Ascending aorta (tissue), 2 donors: ENCODE results near the gene CDC42BPA. TPM values are rescaled to one million over a fixed set of nuclear protein-coding genes. Genes with fewer than 3 reads are reported as not detected.
"Not testable (repeated sequence)": the region's sequence is repeated elsewhere in the genome, so short reads cannot be mapped to it uniquely, and the experiment has no call there.

Experiments
- DNase-seq, 2 donors: peaks; one replicate each; pipeline ENCODE4 v3.0.0-alpha.2; 2019; ENCODE audit warnings: low spot score in 2 of 2
- H3K27ac ChIP-seq, 2 donors: fragments of 200-600 bp; sonication (generic); one replicate each; pipeline ENCODE4 v1.5.1; 2016 to 2017; ENCODE audit warnings: mild to moderate bottlenecking in 1 of 2
- H3K27me3 ChIP-seq: fragments of 200-600 bp; sonication (generic); one replicate; pipeline ENCODE4 v1.5.1; 2017
- H3K36me3 ChIP-seq, 2 donors: fragments of 200-600 bp; sonication (generic); one replicate each; pipeline ENCODE4 v1.5.1; 2016
- H3K4me1 ChIP-seq, 2 donors: fragments of 200-600 bp; sonication (generic); one replicate each; pipeline ENCODE4 v1.5.1; 2016 to 2017; ENCODE audit warnings: mild to moderate bottlenecking in 1 of 2
- H3K4me3 ChIP-seq, 2 donors: fragments of 200-600 bp; sonication (generic); one replicate each; pipeline ENCODE4 v1.5.1; 2016 to 2017; ENCODE audit warnings: mild to moderate bottlenecking in 1 of 2
- H3K9me3 ChIP-seq, 2 donors: fragments of 200-600 bp; sonication (generic); one replicate each; pipeline ENCODE4 v1.5.1; 2016
- CTCF ChIP-seq, 3 experiments: fragments of 200-600 bp in 2 of 3; fragments of 450-650 bp in 1 of 3; sonication (generic) in 2 of 3; IDR thresholded peaks; one replicate each; pipeline ENCODE4 v1.5.1; 2016 to 2019; ENCODE audit warnings: antibody characterized with exemption in 3 of 3, mild to moderate bottlenecking in 1 of 3, moderate library complexity in 1 of 3
- intact Hi-C: fragments of 100-400 bp; cut with DNase I; formaldehyde crosslinking; loops from one replicate; pipeline ENCODE4 v1.15.1; 2023
- total RNA-seq: library from RNA; depleted of rRNA; stranded (reverse); fragments of >200 nt; gene quantifications from one replicate; pipeline ENCODE4 v1.1.0, GENCODE V29; 2016

Gene CDC42BPA
- total RNA-seq, 1 donor from 2014 or later: 56.9 TPM

- H3K27ac ChIP-seq: no peak overlapping the region
- DNase-seq: no peak
- H3K4me1 ChIP-seq: no peaks in the 10 kb centered on the region
- H3K27me3 ChIP-seq: no peaks in the 10 kb centered on the region
- intact Hi-C loops: no loop called here
- no peak overlapping the region for H3K4me3 ChIP-seq
- no peaks in the 10 kb centered on the region for H3K9me3 ChIP-seq
- peaks cover 4 to 21% of the 10 kb centered on the region in 2 donors for H3K36me3 ChIP-seq
- no peak for TF ChIP-seq CTCF (IDR thresholded peaks at IDR 0.05)
Observed at GRCh38 chr1:227002531-227003049, 315.7 kb downstream of the CDC42BPA start.

GRCh38 chr1:226999579-226999978, 318.7 kb downstream of the CDC42BPA start:
- H3K4me1 ChIP-seq, H3K4me3 ChIP-seq, H3K27me3 ChIP-seq, H3K9me3 ChIP-seq, H3K27ac ChIP-seq, intact Hi-C loops, DNase-seq: not testable (repeated sequence)
- H3K36me3 ChIP-seq: peaks cover 10 to 19% of the 10 kb centered on the region in 2 donors

- intact Hi-C loops: no loop called here
- no peak for DNase-seq
Observed at GRCh38 chr1:226995365-226996332, 322.6 kb downstream of the CDC42BPA start.

GRCh38 chr1:226994586-226995364, 323.5 kb downstream of the CDC42BPA start:
- no peak for DNase-seq
- H3K4me3 ChIP-seq: no peak overlapping the region
- TF ChIP-seq CTCF (IDR thresholded peaks at IDR 0.05): no peak
- H3K27ac ChIP-seq: no peak overlapping the region
- H3K36me3 ChIP-seq: peaks cover 17 to 21% of the 10 kb centered on the region in 2 donors
- H3K9me3 ChIP-seq: no peaks in the 10 kb centered on the region
- peaks cover 0 to 6% of the 10 kb centered on the region in 2 donors for H3K4me1 ChIP-seq
- no peaks in the 10 kb centered on the region for H3K27me3 ChIP-seq
- intact Hi-C loops: no loop called here

More at GRCh38 chr1:226995365-226996332, 322.6 kb downstream of the CDC42BPA start:
- Histone ChIP-seq H3K27ac (no peak overlapping the region), H3K4me1 (no peaks in the 10 kb centered on the region), H3K4me3 (no peak overlapping the region), H3K27me3 (no peaks in the 10 kb centered on the region), H3K9me3 (no peaks in the 10 kb centered on the region), H3K36me3 (peaks cover 17 to 21% of the 10 kb centered on the region in 2 donors)
- no peak for TF ChIP-seq CTCF (IDR thresholded peaks at IDR 0.05)

GRCh38 chr1:226993814-226994585, 324.3 kb downstream of the CDC42BPA start:
- Histone ChIP-seq H3K4me1 (peaks cover 0 to 11% of the 10 kb centered on the region in 2 donors), H3K36me3 (peaks cover 17 to 21% of the 10 kb centered on the region in 2 donors), H3K27ac (peak overlapping the region in 1 of 2 donors; percentile 19), H3K9me3 (no peaks in the 10 kb centered on the region), H3K4me3 (no peak overlapping the region), H3K27me3 (no peaks in the 10 kb centered on the region)
- intact Hi-C loops: no loop called here
- TF ChIP-seq CTCF (IDR thresholded peaks at IDR 0.05): no peak
- no peak for DNase-seq
